LHCN-M2 (cell line): Measurements from ENCODE around the gene TSPYL1. TPM values are rescaled to one million over a fixed set of nuclear protein-coding genes. Genes with fewer than 3 reads are reported as not detected.

Experiments used
- DNase-seq: peaks from one replicate; pipeline ENCODE4 v3.0.0-alpha.2; 2012; ENCODE audit warnings: low read depth
- total RNA-seq: library from RNA; depleted of rRNA; stranded (reverse); fragments of >200 nt; gene quantifications from 2 replicates; pipeline ENCODE4 v1.2.3, GENCODE V29; 2014

TSPYL1 gene
- total RNA-seq, 1 experiment from 2014 or later, result 76.1 TPM

DNA sequence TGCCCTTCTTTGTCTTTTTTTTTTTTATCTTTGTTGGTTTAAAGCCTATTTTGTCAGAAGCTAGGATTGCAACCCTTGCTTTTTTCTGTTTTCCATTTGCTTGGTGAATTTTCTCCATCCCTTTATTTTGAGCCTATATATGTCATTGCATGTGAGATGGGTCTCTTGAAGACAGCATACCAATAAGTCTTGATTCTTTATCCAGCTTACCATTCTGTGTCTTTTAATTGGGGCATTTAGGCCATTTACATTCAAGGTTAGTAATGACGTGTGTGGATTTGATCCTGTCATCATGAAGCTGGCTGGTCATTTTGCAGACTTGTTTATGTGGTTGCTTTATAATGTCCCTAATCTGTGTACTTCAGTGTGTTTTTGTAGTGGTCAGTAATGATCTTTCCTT is 16.4 kb downstream of the TSPYL1 start:
- no peak for DNase-seq

DNA sequence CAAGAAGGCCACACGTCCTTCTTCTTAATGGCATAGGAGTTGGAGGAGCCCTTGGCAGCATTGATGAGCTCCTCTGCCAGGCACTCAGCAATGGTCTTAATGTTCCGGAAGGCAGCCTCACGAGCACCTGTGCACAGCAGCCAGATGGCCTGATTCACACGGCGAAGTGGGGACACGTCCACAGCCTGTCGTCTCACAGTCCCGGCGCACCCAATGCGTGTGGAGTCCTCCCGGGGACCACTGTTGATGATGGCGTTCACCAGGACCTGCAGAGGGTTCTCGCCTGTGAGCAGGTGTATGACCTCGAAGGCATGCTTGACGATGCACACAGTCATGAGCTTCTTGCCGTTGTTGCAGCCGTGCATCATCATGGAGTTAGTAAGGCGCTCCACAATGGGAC is 21.2 kb downstream of the TSPYL1 start:
- no peak for DNase-seq

DNA sequence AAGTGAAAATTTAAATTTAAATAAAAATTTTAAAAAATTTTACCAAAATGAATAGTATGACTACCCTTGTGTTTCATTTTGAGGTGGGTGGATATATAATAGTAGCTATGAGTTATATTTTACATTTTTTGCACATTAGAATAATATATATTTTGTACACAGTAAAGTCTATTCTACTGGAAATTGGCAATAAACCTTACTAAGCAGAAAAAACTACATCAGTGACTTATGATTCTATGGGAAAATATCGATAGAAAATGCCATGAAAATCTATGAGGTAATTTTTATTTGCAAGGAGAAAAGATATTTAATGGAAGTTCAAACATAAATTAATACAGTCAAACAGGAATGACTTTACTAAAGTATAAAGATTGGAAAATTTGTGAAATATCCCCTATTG is 23.0 kb downstream of the TSPYL1 start:
- DNase-seq, result no peak

DNA sequence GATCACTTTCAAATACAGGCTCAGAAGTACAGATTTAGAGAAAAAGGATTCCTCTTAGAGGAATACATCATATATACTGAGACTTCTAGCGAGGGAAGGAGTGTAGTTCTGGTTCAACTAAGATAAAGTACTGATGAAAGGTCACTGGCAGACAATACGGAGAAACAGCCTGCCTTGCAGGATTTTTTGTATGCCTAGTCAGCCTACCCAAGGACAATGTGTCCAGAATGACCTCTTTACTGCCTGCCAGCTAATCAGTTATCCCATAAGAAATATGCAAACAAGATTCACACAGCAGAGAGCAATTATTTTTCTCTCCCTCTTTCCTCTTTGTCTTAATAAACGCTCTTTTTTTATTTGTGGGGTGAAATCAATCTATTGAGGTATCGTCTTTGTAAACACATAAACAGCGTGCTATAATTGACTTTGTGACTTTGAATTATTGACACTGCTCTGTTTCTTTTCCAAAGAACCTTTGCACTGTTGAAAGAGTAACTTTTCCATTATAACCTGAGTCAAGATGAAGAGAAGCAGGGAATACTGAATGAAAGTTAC is 24.4 kb downstream of the TSPYL1 start:
- no peak for DNase-seq

DNA sequence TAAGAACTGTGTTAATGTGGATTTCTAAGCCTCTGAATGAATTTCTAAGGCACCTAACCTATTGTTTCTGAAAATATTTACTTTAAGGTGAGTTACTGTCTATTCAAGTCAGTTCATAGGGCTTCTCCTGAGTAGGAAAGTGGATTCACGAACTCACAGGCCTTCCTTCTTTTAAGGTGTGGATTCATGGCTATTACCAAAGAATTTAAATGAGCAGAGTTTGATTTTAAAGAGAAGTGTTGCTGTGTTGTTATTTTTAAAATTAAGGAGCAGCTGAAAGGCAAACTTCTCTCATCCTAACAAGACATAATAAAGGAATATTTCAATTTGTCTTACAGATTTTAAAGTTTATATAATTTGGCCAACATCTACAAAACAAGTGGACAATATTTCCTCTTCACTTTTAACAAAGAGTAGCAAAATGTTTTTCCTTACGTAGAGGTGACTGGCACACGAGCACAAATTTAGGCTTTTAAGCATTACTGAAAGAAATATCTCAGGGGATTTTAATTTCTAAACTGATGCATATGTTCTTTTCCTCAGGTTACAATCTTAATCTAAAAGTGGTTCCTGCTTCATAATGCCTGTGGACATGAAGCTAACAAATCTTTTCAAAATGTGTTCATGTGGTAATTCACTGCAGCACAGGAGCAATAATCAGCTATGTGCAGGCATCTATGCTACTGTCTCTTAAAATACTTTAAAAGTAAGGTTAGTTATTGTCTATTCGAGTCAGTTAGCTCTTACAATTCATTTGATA is 25.3 kb downstream of the TSPYL1 start:
- DNase-seq, result no peak

DNA sequence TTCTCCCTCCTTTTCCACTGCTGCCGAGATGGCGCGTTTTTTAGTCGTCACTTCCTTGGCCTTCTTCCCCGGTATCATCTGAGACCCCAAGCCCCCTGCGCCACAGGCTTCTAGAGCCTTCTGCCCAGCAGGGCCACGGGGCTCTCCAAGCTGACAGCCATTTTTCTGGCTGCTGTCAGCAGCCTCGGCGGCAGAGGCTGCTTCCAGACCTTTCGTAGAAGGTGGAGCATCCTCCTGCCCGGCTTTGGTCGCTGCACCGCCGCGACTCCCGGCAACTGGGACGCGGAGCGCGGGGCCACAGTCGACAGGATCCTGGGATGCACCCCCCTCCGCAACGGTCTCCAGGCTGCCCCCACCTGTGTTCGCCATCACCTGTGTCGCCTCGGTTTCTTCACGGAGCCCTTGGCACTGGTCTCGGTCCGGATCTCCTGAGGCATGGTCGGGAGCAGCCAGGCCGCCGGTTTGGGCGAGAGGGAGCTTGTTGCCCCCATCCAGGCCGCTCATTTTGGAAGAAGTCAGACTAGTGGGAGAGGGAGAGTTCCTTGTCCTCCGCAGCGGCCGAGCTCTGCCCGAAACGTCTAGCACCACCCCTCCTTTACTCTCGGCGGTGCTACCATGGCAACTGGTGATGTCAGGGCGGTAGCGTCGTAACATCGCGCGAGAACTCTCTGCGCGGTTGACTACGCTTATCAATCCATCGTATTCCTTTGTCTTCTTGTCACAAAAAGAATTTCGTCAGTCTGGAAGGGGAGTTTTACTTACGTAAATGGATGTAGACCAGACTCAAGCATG is 26.0 kb downstream of the TSPYL1 start, which contains the start of gene TSPYL4:
Gene TSPYL4, minus strand, starts transcription at position 571 of the 792 bp plus-strand sequence. Its CDS starts 67 bp downstream, at position 504.
- DNase-seq, result peak; percentile 96

DNA sequence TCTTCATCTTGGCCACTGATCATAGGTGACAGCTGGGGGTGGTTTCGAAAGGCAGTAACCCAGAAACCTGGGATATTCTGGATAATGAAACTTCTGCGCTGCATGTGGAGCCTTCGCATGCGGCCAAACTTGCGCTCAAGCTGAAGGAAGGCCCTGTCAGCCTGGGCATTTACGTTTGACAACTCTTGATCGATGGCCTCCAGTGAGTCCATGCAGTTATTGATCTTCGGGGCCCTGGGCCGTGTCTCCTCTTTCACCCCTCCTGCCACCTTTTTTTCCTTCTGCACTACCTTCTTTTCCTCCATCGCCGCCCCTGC is 26.6 kb downstream of the TSPYL1 start:
- no peak for DNase-seq

DNA sequence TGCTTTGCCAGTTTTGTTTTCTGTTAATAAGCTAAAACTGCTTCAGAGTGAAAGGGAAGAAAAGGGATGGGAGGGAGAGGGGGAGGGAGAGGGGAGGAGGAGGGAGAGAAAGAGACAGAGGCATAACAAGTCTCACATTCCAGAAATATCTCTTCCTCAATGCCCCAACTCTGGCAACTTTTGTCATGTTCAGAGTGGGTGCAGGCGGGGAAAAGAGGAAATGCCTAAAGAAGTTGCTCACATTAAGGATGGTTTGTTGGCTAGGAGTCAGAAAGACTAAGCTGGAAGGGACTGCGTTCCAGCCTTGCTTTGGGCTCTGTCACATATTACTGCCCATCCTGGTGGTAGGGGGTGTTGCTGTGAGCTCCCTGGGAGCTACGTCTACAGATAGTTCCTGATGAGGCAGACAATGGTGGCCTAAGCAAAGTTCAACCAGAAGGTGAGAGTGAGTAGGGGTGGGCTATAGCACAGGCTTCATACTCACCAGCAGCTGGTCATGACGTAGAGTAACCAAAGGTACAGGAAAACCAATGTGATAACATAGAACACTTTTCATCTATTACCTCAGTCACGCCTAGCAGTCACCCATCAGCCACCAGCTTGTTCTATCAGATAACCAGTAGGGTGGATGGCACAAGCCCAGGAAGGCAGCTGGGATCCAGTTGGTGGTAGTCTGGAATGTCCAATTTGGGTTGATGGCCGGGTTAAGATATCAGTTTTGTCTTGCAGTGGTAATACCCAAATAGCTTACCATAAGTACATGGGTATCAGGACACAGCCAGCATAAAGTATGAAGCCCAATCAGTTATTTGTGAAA is 28.0 kb downstream of the TSPYL1 start:
- DNase-seq, result peak; percentile 41

DNA sequence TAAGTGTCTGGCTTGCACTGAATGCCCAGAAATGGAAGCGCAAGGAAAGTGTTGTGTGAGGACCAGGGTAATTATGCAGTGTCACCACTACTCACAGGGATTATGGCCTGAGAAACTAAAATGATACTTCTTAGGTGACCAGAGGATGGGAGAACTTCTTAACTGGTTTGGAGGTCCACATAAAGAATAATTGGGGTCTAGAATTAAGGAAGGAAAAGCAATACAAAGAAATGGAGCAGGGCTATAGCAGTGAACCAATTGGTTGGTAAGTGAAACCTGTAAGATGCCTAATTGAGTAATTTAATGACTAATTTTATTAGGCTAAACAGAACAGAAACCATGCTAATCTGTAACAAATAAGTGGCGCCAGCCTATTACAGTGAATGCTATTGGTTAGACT is 31.2 kb downstream of the TSPYL1 start:
- no peak for DNase-seq

DNA sequence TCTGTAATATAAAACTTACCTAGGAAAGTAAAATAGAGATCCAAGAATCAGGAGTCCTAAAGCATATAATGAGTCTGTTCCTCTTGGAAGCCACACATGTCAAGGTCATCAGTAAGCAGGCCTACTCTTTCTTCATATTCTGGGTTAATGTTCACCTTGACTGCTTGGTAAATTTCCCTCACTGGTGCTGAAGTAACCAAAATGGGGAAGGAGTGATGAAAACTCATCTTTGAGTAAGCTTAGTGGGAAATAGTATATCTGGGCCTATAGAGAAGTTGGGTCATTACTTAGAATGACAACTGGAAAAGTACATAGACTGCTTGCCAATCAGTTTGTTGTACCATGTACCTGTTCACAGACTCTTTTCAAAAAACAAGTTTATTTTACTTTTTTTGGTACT is 32.4 kb downstream of the TSPYL1 start:
- no peak for DNase-seq

DNA sequence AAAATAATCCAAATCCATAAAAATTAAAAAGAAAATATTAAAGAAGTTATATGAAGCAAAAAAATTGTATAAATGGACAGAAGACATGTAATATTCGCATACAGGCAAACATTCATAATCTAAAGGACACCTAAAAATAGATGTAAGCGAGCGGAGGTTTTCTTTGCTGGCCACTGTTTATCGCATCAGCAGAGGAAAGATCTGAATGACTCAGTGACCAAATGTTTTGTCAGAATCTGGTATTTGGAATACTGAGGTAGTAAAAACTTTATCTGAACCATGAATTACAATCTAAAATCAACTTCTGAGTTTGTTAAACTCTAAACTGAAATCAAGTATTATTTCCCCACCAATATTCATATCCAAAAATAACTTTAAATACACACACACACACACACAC is 33.6 kb downstream of the TSPYL1 start:
- peak; percentile 73 for DNase-seq

DNA sequence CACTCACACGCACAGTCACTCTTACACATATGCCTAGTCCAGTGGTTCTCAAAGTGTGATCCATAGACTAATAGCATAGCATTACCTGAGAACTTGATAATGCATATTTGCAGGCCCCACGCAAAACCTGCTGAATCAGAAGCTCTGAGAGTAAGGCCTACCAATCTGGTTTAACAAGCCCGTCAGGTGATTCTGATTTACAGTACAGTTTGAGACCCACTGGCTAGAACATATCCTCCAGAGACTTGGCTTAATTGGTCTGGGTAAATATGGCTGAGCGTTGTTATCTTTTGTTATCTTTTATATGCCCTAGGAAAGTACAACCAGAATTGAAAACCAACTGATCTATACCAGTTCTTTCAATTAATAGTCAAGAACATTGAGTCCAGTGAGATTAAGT is 35.4 kb downstream of the TSPYL1 start:
- no peak for DNase-seq

DNA sequence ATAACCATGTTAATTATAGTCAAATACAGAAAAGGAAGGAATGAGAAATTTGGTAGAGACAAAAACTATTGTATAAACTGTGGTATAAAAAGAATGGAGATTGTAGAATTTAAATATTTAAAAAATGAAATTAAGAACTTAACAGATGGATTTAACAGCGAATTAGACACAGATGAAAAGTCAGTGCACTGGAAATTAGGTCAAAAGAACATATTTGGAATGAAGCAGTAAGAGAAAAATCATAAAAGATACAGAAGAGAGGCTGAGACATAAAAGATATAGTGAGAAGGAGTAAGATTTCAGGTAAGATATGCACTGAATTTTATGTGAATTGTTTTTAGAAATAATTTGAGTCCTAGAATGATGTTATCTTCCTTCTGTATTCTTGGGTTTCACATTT is 39.9 kb downstream of the TSPYL1 start:
- DNase-seq, result no peak

DNA sequence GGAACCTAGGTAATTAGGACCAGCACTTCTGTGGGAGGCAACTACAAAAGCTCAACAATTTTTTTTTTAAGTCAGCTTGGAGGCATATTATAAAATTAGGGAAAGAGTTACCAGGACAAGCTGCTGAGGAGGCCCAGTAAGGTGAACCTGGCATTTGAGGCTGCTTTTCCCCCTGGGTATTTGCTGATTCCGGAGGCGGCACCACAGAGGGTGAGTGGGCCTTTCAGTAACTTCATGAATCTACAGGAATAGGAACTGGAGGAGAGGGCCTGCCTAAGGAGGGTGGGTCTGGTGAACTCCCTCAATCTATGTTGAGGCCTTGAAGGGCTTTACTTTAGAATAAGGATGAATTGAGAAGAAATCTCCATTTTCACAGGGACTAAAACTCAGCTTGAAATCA is 40.5 kb downstream of the TSPYL1 start:
- no peak for DNase-seq

DNA sequence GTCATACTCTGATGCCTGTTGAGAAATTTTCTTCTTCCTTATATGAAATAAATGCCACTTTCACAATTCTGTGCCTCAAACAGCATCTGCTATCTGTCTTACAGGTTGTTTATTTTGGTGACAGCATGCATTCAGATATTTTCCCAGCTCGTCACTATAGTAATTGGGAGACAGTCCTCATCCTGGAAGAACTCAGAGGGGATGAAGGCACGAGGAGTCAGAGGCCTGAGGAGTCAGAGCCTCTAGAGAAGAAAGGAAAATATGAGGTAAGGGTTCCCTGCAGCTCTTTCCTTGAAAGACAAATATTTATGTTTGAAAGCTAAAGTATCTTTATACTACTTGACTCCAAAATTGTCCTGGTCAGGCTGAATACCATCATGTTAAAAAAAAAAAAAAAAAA is 41.6 kb downstream of the TSPYL1 start:
- DNase-seq, result no peak

DNA sequence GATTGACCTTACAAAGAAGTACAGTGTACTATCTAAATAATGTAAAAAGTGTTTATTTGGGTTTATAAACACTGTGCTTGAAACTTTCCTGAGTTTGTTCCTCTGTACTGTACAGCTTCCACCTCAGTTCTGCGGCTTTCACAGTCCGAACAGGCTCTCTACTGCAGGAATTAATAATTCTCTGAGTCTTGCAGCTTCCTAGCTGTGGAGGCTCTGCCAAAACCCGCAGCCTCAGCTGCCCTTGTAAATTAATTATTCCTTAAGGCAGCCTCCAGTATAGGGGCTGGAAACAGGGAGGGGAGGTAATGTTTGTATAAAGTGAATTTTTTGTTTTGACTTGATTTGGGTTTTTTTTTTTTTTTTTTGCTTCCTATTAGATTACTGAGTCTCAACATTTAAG is 45.0 kb downstream of the TSPYL1 start:
- DNase-seq, result no peak

DNA sequence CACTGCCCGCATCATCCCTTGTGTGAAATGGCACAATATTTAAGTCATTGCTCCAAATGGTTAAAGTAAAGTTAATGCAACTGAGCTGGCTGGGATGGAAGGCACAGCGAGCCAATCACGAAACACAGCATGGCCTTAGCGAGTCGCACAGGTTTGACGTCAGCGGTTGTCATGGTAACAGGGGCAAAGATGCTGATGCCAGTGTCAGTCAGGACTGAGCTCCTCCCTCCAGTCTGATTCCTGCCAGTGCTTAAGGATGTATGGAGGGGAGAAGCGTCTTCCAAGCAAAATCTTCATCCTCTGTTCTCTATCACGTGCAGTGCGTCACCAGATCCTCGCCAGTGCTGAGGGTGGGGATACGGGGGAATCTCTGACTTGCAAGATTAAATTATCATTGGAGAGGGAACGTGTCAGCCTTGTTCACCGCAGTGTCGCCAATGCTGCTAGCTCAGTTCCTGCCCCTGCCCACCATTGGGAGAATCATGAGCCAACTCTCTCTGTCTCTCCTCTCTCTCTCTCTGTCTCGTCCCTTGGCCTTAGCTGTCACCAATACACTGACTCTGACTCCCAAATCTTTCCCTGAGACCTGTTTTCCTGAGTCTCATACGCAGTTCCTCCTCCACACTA is 50.3 kb downstream of the TSPYL1 start:
- DNase-seq, result peak; percentile 45
